Endodermal cell (in vitro differentiated cells): Measurements from ENCODE around the gene FURIN. TPM values are rescaled to one million over a fixed set of nuclear protein-coding genes. Genes with fewer than 3 reads are reported as not detected.

Source experiments
- DNase-seq: peaks from one replicate; pipeline ENCODE4 v3.0.0-alpha.2; 2017
- H3K27ac ChIP-seq: 2 replicates; pipeline ENCODE4 v1.5.1; 2013; ENCODE audit warnings: mild to moderate bottlenecking, low read depth, low read length, moderate library complexity
- H3K27me3 ChIP-seq: 2 replicates; pipeline ENCODE4 v1.6.1; 2013; ENCODE audit warnings: mild to moderate bottlenecking, low read length, moderate library complexity; ENCODE audit not compliant: insufficient read depth, control insufficient read depth, poor library complexity, severe bottlenecking
- H3K36me3 ChIP-seq: 2 replicates; pipeline ENCODE4 v1.7.0; 2013; ENCODE audit warnings: mild to moderate bottlenecking, low read length, moderate library complexity; ENCODE audit not compliant: control insufficient read depth, insufficient read depth
- H3K4me1 ChIP-seq: one replicate; pipeline ENCODE4 v1.7.0; 2013; ENCODE audit warnings: low read length; ENCODE audit not compliant: control insufficient read depth, insufficient read depth
- H3K4me3 ChIP-seq: 2 replicates; pipeline ENCODE4 v1.5.1; 2013; ENCODE audit warnings: mild to moderate bottlenecking, low read length, moderate library complexity
- H3K9ac ChIP-seq: 2 replicates; pipeline ENCODE4 v1.6.1; 2013; ENCODE audit warnings: mild to moderate bottlenecking, low read length, moderate library complexity; ENCODE audit not compliant: poor library complexity, severe bottlenecking; ENCODE audit errors: extremely low read depth
- H3K9me3 ChIP-seq: 2 replicates; pipeline ENCODE4 v1.6.1; 2013; ENCODE audit warnings: mild to moderate bottlenecking, low read length, moderate library complexity; ENCODE audit not compliant: control insufficient read depth
- H3K27ac Mint-ChIP-seq: 2 replicates; pipeline ENCODE4 v1.8.0; 2020; ENCODE audit warnings: mixed read lengths
- H3K27me3 Mint-ChIP-seq: 2 replicates; pipeline ENCODE4 v1.8.0; 2021; ENCODE audit warnings: mild to moderate bottlenecking, mixed read lengths; ENCODE audit not compliant: insufficient read depth
- H3K36me3 Mint-ChIP-seq: 2 replicates; pipeline ENCODE4 v1.8.0; 2020; ENCODE audit warnings: low read depth, mixed read lengths
- H3K4me1 Mint-ChIP-seq: 2 replicates; pipeline ENCODE4 v1.8.0; 2020; ENCODE audit warnings: mixed read lengths
- H3K4me3 Mint-ChIP-seq: 2 replicates; pipeline ENCODE4 v1.8.0; 2020; ENCODE audit warnings: mild to moderate bottlenecking, moderate library complexity, mixed read lengths
- H3K9me3 Mint-ChIP-seq: 2 replicates; pipeline ENCODE4 v1.8.0; 2020; ENCODE audit warnings: mild to moderate bottlenecking, mixed read lengths
- WGBS, 2 experiments: methylation state at CpG; one replicate each; pipeline versions ENCODE4 v1.1.5 to v1.1.7; 2013; ENCODE audit warnings: missing lambda C conversion rate in 2 of 2, mixed read lengths in 1 of 2; ENCODE audit not compliant: insufficient coverage in 1 of 2, insufficient read length in 1 of 2; 5-methylcytosine and 5-hydroxymethylcytosine counted together
- total RNA-seq, 2 donors: library from RNA; stranded (reverse); fragmentation: NEBNext Ultra II Directional in 1 of 2; extraction: Animal tissue kit (Norgen Biotek cat#: 25700) in 1 of 2; gene quantifications; 2 replicates in 1 of 2; 3 replicates in 1 of 2; pipeline ENCODE4 v1.2.1, GENCODE V29; 2021
- TF ChIP-seq, protein P1 (sequence below): fragments of 200-600 bp; sonication (generic); conservative IDR thresholded peaks from 2 replicates; pipeline ENCODE4 v1.5.0; 2021; ENCODE audit warnings: antibody characterized with exemption, mild to moderate bottlenecking

The FURIN gene
- total RNA-seq, 2 donors from 2014 or later, result 96.3 to 108 TPM

- no peaks in the 10 kb centered on the region for H3K27me3 ChIP-seq
- no peaks in the 10 kb centered on the region for H3K4me1 ChIP-seq
- Mint-ChIP-seq H3K27ac (no peak overlapping the region), H3K36me3 (peaks cover 44% of the 10 kb centered on the region), H3K4me1 (no peaks in the 10 kb centered on the region), H3K9me3 (no peaks in the 10 kb centered on the region), H3K4me3 (no peak overlapping the region), H3K27me3 (no peaks in the 10 kb centered on the region)
- peaks cover 12% of the 10 kb centered on the region for H3K36me3 ChIP-seq
- no peaks in the 10 kb centered on the region for H3K9me3 ChIP-seq
- H3K4me3 ChIP-seq, result no peak overlapping the region
- WGBS, 2 experiments, result 85 to 100% methylated on average over 2 to 11 of the region's 11 CpGs
- TF ChIP-seq, protein P1, sequence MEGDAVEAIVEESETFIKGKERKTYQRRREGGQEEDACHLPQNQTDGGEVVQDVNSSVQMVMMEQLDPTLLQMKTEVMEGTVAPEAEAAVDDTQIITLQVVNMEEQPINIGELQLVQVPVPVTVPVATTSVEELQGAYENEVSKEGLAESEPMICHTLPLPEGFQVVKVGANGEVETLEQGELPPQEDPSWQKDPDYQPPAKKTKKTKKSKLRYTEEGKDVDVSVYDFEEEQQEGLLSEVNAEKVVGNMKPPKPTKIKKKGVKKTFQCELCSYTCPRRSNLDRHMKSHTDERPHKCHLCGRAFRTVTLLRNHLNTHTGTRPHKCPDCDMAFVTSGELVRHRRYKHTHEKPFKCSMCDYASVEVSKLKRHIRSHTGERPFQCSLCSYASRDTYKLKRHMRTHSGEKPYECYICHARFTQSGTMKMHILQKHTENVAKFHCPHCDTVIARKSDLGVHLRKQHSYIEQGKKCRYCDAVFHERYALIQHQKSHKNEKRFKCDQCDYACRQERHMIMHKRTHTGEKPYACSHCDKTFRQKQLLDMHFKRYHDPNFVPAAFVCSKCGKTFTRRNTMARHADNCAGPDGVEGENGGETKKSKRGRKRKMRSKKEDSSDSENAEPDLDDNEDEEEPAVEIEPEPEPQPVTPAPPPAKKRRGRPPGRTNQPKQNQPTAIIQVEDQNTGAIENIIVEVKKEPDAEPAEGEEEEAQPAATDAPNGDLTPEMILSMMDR, result no peak
- no peak overlapping the region for H3K9ac ChIP-seq
- no peak for DNase-seq
- no peak overlapping the region for H3K27ac ChIP-seq
Measured at GRCh38 chr15:90892023-90892422, 23.6 kb downstream of the FURIN start.

GRCh38 chr15:90892498-90893174 is 24.2 kb downstream of the FURIN start:
- TF ChIP-seq, protein P1, result no peak
- WGBS, 2 experiments, result 95 to 98% methylated on average over 20 to 29 of the region's 29 CpGs
- Mint-ChIP-seq H3K4me1 (no peaks in the 10 kb centered on the region), H3K27ac (no peak overlapping the region), H3K36me3 (peaks cover 40% of the 10 kb centered on the region), H3K27me3 (no peaks in the 10 kb centered on the region), H3K9me3 (no peaks in the 10 kb centered on the region), H3K4me3 (no peak overlapping the region)
- Histone ChIP-seq H3K27me3 (no peaks in the 10 kb centered on the region), H3K36me3 (peaks cover 12% of the 10 kb centered on the region), H3K4me1 (no peaks in the 10 kb centered on the region), H3K9me3 (no peaks in the 10 kb centered on the region), H3K9ac (no peak overlapping the region), H3K4me3 (no peak overlapping the region), H3K27ac (no peak overlapping the region)
- DNase-seq, result no peak

DNA sequence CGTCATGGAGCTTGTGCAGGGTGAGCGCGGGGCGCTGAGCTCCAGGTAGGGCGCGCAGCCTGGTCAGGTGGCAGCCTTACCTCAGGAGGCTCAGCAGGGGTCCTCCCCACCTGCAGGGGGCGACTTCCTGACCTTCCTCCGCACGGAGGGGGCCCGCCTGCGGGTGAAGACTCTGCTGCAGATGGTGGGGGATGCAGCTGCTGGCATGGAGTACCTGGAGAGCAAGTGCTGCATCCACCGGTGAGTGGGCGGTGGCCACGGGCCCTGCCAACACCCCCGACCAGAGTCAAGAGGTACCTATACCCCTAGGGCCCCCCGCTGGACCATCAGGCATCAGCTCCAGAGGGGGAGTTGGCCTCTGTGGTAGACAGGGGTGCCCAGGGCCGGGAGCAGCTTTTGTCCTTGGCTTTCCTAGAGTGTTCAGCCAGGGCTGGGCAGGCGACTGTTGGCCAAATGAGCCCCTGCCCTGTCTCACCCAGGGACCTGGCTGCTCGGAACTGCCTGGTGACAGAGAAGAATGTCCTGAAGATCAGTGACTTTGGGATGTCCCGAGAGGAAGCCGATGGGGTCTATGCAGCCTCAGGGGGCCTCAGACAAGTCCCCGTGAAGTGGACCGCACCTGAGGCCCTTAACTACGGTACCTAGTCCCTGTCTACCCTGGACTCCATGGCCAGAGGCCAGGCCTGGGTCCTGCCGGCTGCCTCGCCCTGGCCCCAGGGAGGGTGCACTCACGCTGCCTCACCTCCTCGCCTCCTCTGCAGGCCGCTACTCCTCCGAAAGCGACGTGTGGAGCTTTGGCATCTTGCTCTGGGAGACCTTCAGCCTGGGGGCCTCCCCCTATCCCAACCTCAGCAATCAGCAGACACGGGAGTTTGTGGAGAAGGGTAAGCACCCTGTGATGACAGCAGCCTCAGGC is 25.0 kb downstream of the FURIN start:
- peaks cover 12% of the 10 kb centered on the region for H3K36me3 ChIP-seq
- no peak overlapping the region for H3K4me3 ChIP-seq
- DNase-seq, result no peak
- peaks cover 37% of the 10 kb centered on the region for H3K36me3 Mint-ChIP-seq
- TF ChIP-seq, protein P1, result no peak
- H3K27ac ChIP-seq, result no peak overlapping the region
- H3K27ac Mint-ChIP-seq, result no peak overlapping the region
- no peaks in the 10 kb centered on the region for H3K9me3 Mint-ChIP-seq
- H3K4me1 Mint-ChIP-seq, result no peaks in the 10 kb centered on the region
- H3K9me3 ChIP-seq, result no peaks in the 10 kb centered on the region
- H3K4me3 Mint-ChIP-seq, result no peak overlapping the region
- 93 to 94% methylated on average over 29 to 33 of the region's 33 CpGs for WGBS, 2 experiments
- no peaks in the 10 kb centered on the region for H3K27me3 Mint-ChIP-seq
- H3K27me3 ChIP-seq, result no peaks in the 10 kb centered on the region
- no peaks in the 10 kb centered on the region for H3K4me1 ChIP-seq
- H3K9ac ChIP-seq, result no peak overlapping the region
